Measurements from ENCODE around the gene SPRED3. TPM values are rescaled to one million over a fixed set of nuclear protein-coding genes. Genes with fewer than 3 reads are reported as not detected.

The SPRED3 gene
- total RNA-seq, 4 donors from 2014 or later = 0.46 to 0.83 (median 0.59) TPM

Other genes with a start within 250 kb of the SPRED3 start
- under 1 TPM in 2 of 4 donors, not detected in 2; 0.17 to 0.83 TPM for gene DPF1, start 164.5 kb upstream of the SPRED3 start, total RNA-seq
- 100 to 1,000 TPM; 217 to 794 (median 445) TPM for gene PPP1R14A, start 132.3 kb upstream of the SPRED3 start, total RNA-seq
- gene SPINT2, start 124.1 kb upstream of the SPRED3 start, total RNA-seq = 10 to 100 TPM in 3 of 4 donors, 1 to 10 TPM in 1; 5.0 to 13.4 (median 11.4) TPM
- gene C19orf33, start 84.4 kb upstream of the SPRED3 start, total RNA-seq = 1 to 10 TPM; 7.8 to 8.6 (median 8.1) TPM
- 10 to 100 TPM; 10.8 to 26.5 (median 21.5) TPM for gene YIF1B, start 72.8 kb upstream of the SPRED3 start, total RNA-seq
- 10 to 100 TPM in 1 of 4 donors, 1 to 10 TPM in 3; 2.3 to 13.0 (median 4.2) TPM for gene KCNK6, start 68.9 kb upstream of the SPRED3 start, total RNA-seq
- 1 to 10 TPM; 2.3 to 6.6 (median 3.4) TPM for gene CATSPERG, start 52.9 kb upstream of the SPRED3 start, total RNA-seq
- 100 to 1,000 TPM; 145 to 259 (median 212) TPM for gene PSMD8, start 14.1 kb upstream of the SPRED3 start, total RNA-seq
- gene GGN, start 663 bp upstream of the SPRED3 start, total RNA-seq = 1 to 10 TPM in 1 of 4 donors, under 1 TPM in 2, not detected in 1; 0.33 to 2.2 (median 0.91) TPM
- 10 to 100 TPM; 16.2 to 22.0 (median 19.7) TPM for gene FAM98C, start 14.4 kb downstream of the SPRED3 start, total RNA-seq
- gene RASGRP4, start 37.5 kb downstream of the SPRED3 start, total RNA-seq = 1 to 10 TPM; 3.2 to 7.8 (median 4.4) TPM
- 1 to 10 TPM in 3 of 4 donors, under 1 TPM in 1; 0.99 to 4.0 (median 2.7) TPM for gene RYR1, start 45.0 kb downstream of the SPRED3 start, total RNA-seq
- gene MAP4K1, start 229.3 kb downstream of the SPRED3 start, total RNA-seq = 1 to 10 TPM; 1.2 to 4.5 (median 3.1) TPM
- gene EIF3K, start 230.5 kb downstream of the SPRED3 start, total RNA-seq = 100 to 1,000 TPM; 333 to 570 (median 446) TPM

All from esophagus muscularis mucosa (tissue), 4 donors.